Activated naive CD4-positive, alpha-beta T cell treated with anti-CD3 and anti-CD28 coated beads, Interleukin-2, amount 50 U/mL, for 24 hours (primary cell): ENCODE results near the gene GINS1.
A peak's percentile ranks its signal among the peaks of the same experiment; 100 is the strongest.

Experiments used
- H3K27ac Mint-ChIP-seq: one replicate; pipeline ENCODE4 v1.8.0; 2021; ENCODE audit warnings: mild to moderate bottlenecking, mixed read lengths
- H3K27me3 Mint-ChIP-seq: one replicate; pipeline ENCODE4 v1.8.0; 2021; ENCODE audit warnings: mixed read lengths
- H3K36me3 Mint-ChIP-seq: one replicate; pipeline ENCODE4 v1.8.0; 2021; ENCODE audit warnings: mixed read lengths
- H3K4me1 Mint-ChIP-seq: one replicate; pipeline ENCODE4 v1.8.0; 2021; ENCODE audit warnings: mixed read lengths
- H3K4me3 Mint-ChIP-seq: one replicate; pipeline ENCODE4 v1.8.0; 2021; ENCODE audit warnings: mild to moderate bottlenecking, mixed read lengths
- H3K9me3 Mint-ChIP-seq: one replicate; pipeline ENCODE4 v1.8.0; 2021; ENCODE audit warnings: mixed read lengths

Gene GINS1

GRCh38 chr20:25407311-25408169, at the start of gene GINS1:
GINS1 (plus strand) TSS chr20:25407673; CDS start chr20:25407821, 148 bp downstream.
- no peaks in the 10 kb centered on the region for H3K27me3 Mint-ChIP-seq
- peaks cover 18% of the 10 kb centered on the region for H3K4me1 Mint-ChIP-seq
- peak within 1 kb of the TSS; percentile 95 for H3K27ac Mint-ChIP-seq
- peaks cover 3% of the 10 kb centered on the region for H3K36me3 Mint-ChIP-seq
- H3K9me3 Mint-ChIP-seq = peaks cover 6% of the 10 kb centered on the region
- peak within 1 kb of the TSS; percentile 94 for H3K4me3 Mint-ChIP-seq

DNA sequence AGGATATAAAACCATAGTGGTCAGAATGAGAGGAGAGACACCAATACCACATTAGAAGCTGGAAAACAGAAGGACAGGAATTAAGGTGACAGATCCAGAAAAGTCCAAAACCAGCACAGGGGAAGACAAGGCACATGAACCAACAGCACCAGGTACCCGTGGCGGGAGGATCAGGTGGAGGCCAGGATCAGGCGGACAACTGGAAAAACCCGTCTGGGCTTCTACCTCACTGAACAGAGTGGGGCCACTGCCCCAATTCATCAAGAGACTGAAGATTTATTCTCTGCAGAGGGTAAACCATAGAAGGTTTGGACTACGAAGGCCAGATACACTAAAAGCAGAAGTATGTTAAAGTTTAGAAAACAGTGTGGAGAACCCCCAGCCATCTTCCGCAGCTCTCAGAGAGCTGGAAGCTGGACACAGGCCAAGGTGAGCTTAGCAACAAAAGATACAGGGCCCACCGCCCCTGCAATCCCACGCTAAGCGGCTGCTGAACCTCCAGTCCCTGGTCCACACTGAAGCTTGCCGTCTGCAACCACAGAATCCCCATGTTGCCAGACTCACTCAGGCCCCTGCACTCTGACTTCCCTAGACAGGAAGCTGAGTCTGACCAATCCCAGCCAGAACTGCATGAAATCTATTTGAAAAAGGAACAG, 46.7 kb upstream of the GINS1 start:
- Mint-ChIP-seq H3K27ac (no peak overlapping the region), H3K4me1 (peaks cover 29% of the 10 kb centered on the region), H3K4me3 (no peak overlapping the region), H3K27me3 (no peaks in the 10 kb centered on the region), H3K9me3 (no peaks in the 10 kb centered on the region), H3K36me3 (no peaks in the 10 kb centered on the region)

DNA sequence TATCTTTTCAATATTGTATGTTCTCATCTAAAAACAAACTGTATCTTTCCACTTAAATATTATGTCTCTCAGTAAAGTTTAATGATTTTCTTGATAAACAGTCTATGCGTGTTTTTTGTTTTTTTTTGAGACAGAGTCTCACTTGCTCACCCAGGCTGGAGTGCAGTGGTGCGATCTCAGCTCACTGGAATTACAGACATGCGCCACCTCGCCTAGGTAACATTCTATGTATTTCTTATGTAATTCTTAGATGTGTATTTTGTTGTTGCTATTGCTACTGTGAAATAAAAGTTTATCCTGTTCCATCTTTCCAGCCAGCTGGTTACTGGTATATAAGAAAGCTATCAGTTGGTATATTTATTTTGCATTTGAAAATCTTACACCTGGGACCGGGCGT, 46.2 kb upstream of the GINS1 start:
- Mint-ChIP-seq H3K27ac (no peak overlapping the region), H3K4me1 (peaks cover 24% of the 10 kb centered on the region), H3K9me3 (no peaks in the 10 kb centered on the region), H3K27me3 (no peaks in the 10 kb centered on the region), H3K4me3 (no peak overlapping the region), H3K36me3 (no peaks in the 10 kb centered on the region)

DNA sequence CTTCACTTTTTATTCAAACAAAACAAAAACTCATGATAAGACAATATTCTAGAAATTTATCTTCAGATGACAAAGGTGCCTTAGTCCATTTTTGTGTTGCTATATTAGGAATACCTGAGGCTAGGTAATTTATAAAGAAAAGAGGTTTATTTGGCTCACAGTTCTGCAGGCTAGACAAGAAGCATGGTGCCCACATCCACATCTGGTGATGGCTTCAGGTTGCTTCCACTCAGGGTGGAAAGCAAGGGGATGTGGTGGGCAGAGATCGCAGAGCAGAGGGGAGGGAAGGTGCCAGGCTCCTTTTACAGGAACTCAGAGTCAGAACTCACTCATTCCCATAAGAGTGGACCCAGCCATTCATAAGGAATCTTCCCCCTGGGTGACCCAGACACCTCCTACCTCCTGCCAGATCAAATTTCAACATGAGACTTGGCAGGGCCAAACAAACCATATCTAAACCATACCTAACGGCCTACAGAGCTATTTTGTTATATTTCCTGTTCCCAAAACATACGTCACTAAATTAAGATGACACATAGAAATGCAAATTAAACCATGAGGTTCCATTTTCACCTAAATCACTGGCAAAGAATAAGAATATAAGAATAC, 43.2 kb upstream of the GINS1 start:
- Mint-ChIP-seq H3K4me3 (no peak overlapping the region), H3K27ac (no peak overlapping the region), H3K36me3 (peaks cover 4% of the 10 kb centered on the region), H3K9me3 (no peaks in the 10 kb centered on the region), H3K4me1 (peaks cover 5% of the 10 kb centered on the region), H3K27me3 (no peaks in the 10 kb centered on the region)

- Mint-ChIP-seq H3K27me3 (no peaks in the 10 kb centered on the region), H3K27ac (no peak overlapping the region), H3K4me3 (no peak overlapping the region), H3K9me3 (no peaks in the 10 kb centered on the region), H3K36me3 (peaks cover 5% of the 10 kb centered on the region), H3K4me1 (peaks cover 5% of the 10 kb centered on the region)
These were observed 42.4 kb upstream of the GINS1 start for GRCh38 chr20:25364879-25365699.

GRCh38 chr20:25368526-25368925, 38.9 kb upstream of the GINS1 start:
- H3K27me3 Mint-ChIP-seq = no peaks in the 10 kb centered on the region
- no peak overlapping the region for H3K27ac Mint-ChIP-seq
- H3K9me3 Mint-ChIP-seq = no peaks in the 10 kb centered on the region
- peaks cover 8% of the 10 kb centered on the region for H3K36me3 Mint-ChIP-seq
- peaks cover 7% of the 10 kb centered on the region for H3K4me1 Mint-ChIP-seq
- H3K4me3 Mint-ChIP-seq = no peak overlapping the region

GRCh38 chr20:25368976-25369375, 38.5 kb upstream of the GINS1 start:
- peaks cover 7% of the 10 kb centered on the region for H3K4me1 Mint-ChIP-seq
- no peaks in the 10 kb centered on the region for H3K27me3 Mint-ChIP-seq
- peaks cover 10% of the 10 kb centered on the region for H3K36me3 Mint-ChIP-seq
- no peak overlapping the region for H3K4me3 Mint-ChIP-seq
- no peaks in the 10 kb centered on the region for H3K9me3 Mint-ChIP-seq
- H3K27ac Mint-ChIP-seq = no peak overlapping the region

- H3K4me3 Mint-ChIP-seq = no peak overlapping the region
- peaks cover 11% of the 10 kb centered on the region for H3K36me3 Mint-ChIP-seq
- H3K4me1 Mint-ChIP-seq = peaks cover 7% of the 10 kb centered on the region
- H3K27ac Mint-ChIP-seq = no peak overlapping the region
- no peaks in the 10 kb centered on the region for H3K9me3 Mint-ChIP-seq
- no peaks in the 10 kb centered on the region for H3K27me3 Mint-ChIP-seq
These were observed 37.9 kb upstream of the GINS1 start for GRCh38 chr20:25369529-25369928.

GRCh38 chr20:25369971-25370370, 37.5 kb upstream of the GINS1 start:
- Mint-ChIP-seq H3K36me3 (peaks cover 11% of the 10 kb centered on the region), H3K4me3 (no peak overlapping the region), H3K27ac (no peak overlapping the region), H3K27me3 (no peaks in the 10 kb centered on the region), H3K4me1 (peaks cover 7% of the 10 kb centered on the region), H3K9me3 (no peaks in the 10 kb centered on the region)

- no peaks in the 10 kb centered on the region for H3K27me3 Mint-ChIP-seq
- no peak overlapping the region for H3K27ac Mint-ChIP-seq
- peaks cover 13% of the 10 kb centered on the region for H3K4me1 Mint-ChIP-seq
- peaks cover 16% of the 10 kb centered on the region for H3K36me3 Mint-ChIP-seq
- H3K9me3 Mint-ChIP-seq = no peaks in the 10 kb centered on the region
- H3K4me3 Mint-ChIP-seq = no peak overlapping the region
These were observed 34.7 kb upstream of the GINS1 start for GRCh38 chr20:25372584-25373336.

DNA sequence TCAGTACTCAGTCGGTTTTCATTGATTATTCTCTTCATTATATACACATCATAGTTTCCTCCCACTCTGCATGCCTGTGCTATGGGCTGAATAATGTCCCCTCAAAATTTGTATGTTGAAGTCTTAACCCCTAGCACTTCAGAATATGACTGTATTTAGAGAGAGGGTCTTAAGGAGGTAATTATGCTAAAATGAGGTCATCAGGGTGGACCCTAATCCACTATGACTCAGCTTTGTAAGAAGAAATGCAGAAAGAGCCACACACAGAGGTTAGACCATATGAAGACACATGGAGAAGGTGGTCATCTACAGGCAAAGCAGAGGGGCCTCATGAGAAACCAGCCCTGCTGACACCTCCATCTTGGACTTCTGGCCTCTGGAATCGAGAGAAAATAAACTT, 32.6 kb upstream of the GINS1 start:
- H3K27me3 Mint-ChIP-seq = no peaks in the 10 kb centered on the region

DNA sequence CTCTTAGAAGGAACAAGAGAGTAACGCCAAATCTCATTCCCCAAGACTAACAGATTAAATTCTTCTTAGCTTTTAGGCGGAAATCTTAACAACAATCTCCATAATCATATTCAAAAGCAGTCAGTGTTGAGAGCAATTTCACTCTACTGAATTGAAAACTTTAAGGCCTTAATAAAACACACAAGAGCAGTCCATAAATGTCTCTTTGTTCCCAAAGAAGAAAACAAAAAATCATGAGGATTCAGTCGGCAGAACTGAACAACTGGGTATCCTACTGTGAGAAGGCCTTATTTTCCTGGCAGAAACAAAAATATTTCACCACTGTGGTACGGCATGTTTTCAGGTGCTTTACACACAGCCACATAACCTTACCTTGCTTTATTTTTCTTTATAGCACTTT, 31.2 kb upstream of the GINS1 start:
- H3K4me3 Mint-ChIP-seq = no peak overlapping the region
- no peaks in the 10 kb centered on the region for H3K27me3 Mint-ChIP-seq
- no peaks in the 10 kb centered on the region for H3K9me3 Mint-ChIP-seq
- peaks cover 18% of the 10 kb centered on the region for H3K36me3 Mint-ChIP-seq
- no peak overlapping the region for H3K27ac Mint-ChIP-seq
- peaks cover 37% of the 10 kb centered on the region for H3K4me1 Mint-ChIP-seq

More for the DNA sequence above, 32.6 kb upstream of the GINS1 start:
- Mint-ChIP-seq H3K4me3 (no peak overlapping the region), H3K4me1 (peaks cover 28% of the 10 kb centered on the region), H3K36me3 (peaks cover 12% of the 10 kb centered on the region), H3K9me3 (no peaks in the 10 kb centered on the region), H3K27ac (no peak overlapping the region)

GRCh38 chr20:25376886-25377285, 30.6 kb upstream of the GINS1 start:
- Mint-ChIP-seq H3K27me3 (no peaks in the 10 kb centered on the region), H3K4me3 (no peak overlapping the region), H3K4me1 (peaks cover 35% of the 10 kb centered on the region), H3K27ac (no peak overlapping the region), H3K36me3 (peaks cover 20% of the 10 kb centered on the region), H3K9me3 (no peaks in the 10 kb centered on the region)

- H3K36me3 Mint-ChIP-seq = peaks cover 22% of the 10 kb centered on the region
These were observed 29.1 kb upstream of the GINS1 start for GRCh38 chr20:25378189-25378883.

More at GRCh38 chr20:25378189-25378883, 29.1 kb upstream of the GINS1 start:
- Mint-ChIP-seq H3K4me1 (peaks cover 48% of the 10 kb centered on the region), H3K27ac (no peak overlapping the region), H3K9me3 (no peaks in the 10 kb centered on the region), H3K27me3 (no peaks in the 10 kb centered on the region), H3K4me3 (no peak overlapping the region)
